Measurements from ENCODE around the gene ZNF444. TPM values are rescaled to one million over a fixed set of nuclear protein-coding genes. Genes with fewer than 3 reads are reported as not detected.

Gene ZNF444
- total and polyA plus RNA-seq, 9 of the 15 experiments (the other 6 are each of a cell fraction or from before 2014, with no cell fraction given), result 0.39 to 40.0 (median 6.9) TPM

DNA sequence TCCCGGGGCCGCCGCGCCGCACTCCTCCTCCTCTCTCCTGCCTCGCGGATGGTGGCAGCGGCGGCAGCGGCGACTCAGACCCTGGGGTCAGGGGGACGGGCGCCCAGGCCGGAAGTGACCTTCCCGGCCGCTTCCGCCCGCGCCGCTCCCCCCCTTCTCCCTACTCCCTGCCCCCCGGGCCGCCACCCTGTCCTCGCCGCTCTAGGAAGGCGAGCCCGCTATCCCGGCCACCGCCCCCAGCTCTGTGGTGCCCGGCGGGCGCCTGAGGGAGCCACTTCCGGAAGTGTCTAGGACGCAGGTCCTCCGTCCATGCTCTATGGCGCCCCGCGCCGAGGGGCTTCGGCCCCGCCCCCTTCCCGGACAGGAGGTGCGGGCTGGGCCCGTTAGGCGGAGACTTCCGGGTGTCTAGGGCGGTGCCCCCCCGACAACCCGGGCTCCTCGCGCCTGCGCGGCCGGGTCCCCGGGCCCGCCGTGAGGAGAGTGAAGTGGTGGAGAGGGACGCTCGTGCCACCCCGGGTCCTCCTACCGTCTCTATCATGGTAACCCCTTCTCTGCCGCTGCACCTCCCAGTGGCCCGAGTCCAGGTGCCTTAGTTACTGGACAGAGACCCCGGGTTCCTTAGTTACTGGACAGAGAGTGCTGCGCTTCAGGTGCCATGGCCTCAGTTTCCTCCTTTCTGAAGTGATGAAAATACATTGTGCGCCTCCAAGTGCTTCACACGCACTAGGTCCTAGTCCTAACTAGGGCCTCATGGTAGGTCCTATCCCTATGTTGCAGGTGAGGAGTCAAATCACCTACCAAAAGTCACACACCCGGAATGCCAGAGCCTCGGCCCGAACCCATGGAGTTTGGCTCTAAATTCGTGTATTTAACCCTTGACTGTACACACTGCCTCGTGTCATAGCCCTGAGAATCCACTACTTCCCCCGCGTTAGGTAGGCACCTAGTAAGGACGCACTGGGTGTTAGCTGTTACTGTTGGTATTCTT lies 19.6 kb upstream of the ZNF444 start, which contains the start of gene ZNF787 (continued):
- TF ChIP-seq HDAC2 (IDR thresholded peaks at IDR 0.05) (peak; percentile 33; the same call in 1 of the 2 replicates), ETV1 (tag; conservative IDR thresholded peaks at IDR 0.05; ENCODE audit: low read depth) (peak; percentile 94), PML (IDR thresholded peaks at IDR 0.05; ENCODE audit: low read length) (peak; percentile 60; the same call in 1 of the 2 replicates), HOMEZ (CRISPR knock-in tag; IDR thresholded peaks at IDR 0.05) (0 out of 2 replicates have a peak, but pooled peaks have one; percentile 55), MAZ (CRISPR knock-in tag; conservative IDR thresholded peaks at IDR 0.05 in 1 of 2, IDR thresholded peaks at IDR 0.05 in 1 of 2) (peak; percentile 97), CREM (IDR thresholded peaks at IDR 0.05; ENCODE audit: low read depth) (peak; percentile 68), KLF1 (tag; IDR thresholded peaks at IDR 0.05) (peak; percentile 87), ZC3H4 (CRISPR knock-in tag; IDR thresholded peaks at IDR 0.05; ENCODE audit: borderline replicate concordance) (no peak), SRF (CRISPR knock-in tag; IDR thresholded peaks at IDR 0.05) (peak in 1 of 2 experiments; percentile 77; a peak in 2 of 4 replicates), ATF7 (IDR thresholded peaks at IDR 0.05) (peak; percentile 84), HNRNPL (IDR thresholded peaks at IDR 0.05; ENCODE audit: low read depth, low read length) (peak; percentile 45; the same call in 1 of the 2 replicates), DPF2 (IDR thresholded peaks at IDR 0.05) (0 out of 2 replicates have a peak, but pooled peaks have one; percentile 29), THAP12 (CRISPR knock-in tag; IDR thresholded peaks at IDR 0.05) (peak; percentile 99), MYC (IDR thresholded peaks at IDR 0.05; ENCODE audit: low read depth, low read length) (peak; percentile 52), MYC (CRISPR knock-in tag; IDR thresholded peaks at IDR 0.05; ENCODE audit: borderline replicate concordance, low read depth) (no peak), NR2C2 (CRISPR knock-in tag; IDR thresholded peaks at IDR 0.05) (peak; percentile 69), NR2C2 (tag; IDR thresholded peaks at IDR 0.05) (peak; percentile 98), HNRNPK (IDR thresholded peaks at IDR 0.05; ENCODE audit: low read depth, low read length, poor library complexity, severe bottlenecking) (peak; percentile 56), ZFP36 (IDR thresholded peaks at IDR 0.05; ENCODE audit: low read depth, low read length, partially characterized antibody) (peak; percentile 13), MCM2 (IDR thresholded peaks at IDR 0.05; ENCODE audit: low read depth) (no peak), TSC22D4 (tag; IDR thresholded peaks at IDR 0.05) (no peak), POLR2B (IDR thresholded peaks at IDR 0.05; ENCODE audit: low read depth, partially characterized antibody) (peak; percentile 38)
- TF ChIP-seq, protein P1, sequence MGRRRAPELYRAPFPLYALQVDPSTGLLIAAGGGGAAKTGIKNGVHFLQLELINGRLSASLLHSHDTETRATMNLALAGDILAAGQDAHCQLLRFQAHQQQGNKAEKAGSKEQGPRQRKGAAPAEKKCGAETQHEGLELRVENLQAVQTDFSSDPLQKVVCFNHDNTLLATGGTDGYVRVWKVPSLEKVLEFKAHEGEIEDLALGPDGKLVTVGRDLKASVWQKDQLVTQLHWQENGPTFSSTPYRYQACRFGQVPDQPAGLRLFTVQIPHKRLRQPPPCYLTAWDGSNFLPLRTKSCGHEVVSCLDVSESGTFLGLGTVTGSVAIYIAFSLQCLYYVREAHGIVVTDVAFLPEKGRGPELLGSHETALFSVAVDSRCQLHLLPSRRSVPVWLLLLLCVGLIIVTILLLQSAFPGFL (CRISPR knock-in tag; IDR thresholded peaks at IDR 0.05), result peak; percentile 50; the same call in 1 of the 2 replicates
